GM19438 (cell line): Measurements from ENCODE around the gene TXNDC16.
A peak's percentile ranks its signal among the peaks of the same experiment; 100 is the strongest.
"Not testable (repeated sequence)": the region's sequence is repeated elsewhere in the genome, so short reads cannot be mapped to it uniquely, and the experiment has no call there.

ENCODE experiments used
- ATAC-seq: cut with Tn5 transposase; IDR thresholded peaks from one replicate; pipeline ENCODE4 v1.9.1; 2021; ENCODE audit warnings: low read depth; ENCODE audit not compliant: unreplicated experiment

Gene TXNDC16

GRCh38 chr14:52552063-52552988 is at the start of gene TXNDC16, which contains the start of gene GPR137C:
TSS of gene TXNDC16 (minus strand) at chr14:52552505. CDS start at chr14:52543557, 8,948 bp downstream.
TSS of gene GPR137C (plus strand) at chr14:52552836. CDS start at chr14:52553148, 312 bp downstream.
- ATAC-seq: peak; percentile 95

- no peak for ATAC-seq
These were observed 47.7 kb upstream of the TXNDC16 start for GRCh38 chr14:52599974-52600373.

GRCh38 chr14:52598568-52598967 is 46.3 kb upstream of the TXNDC16 start:
- no peak for ATAC-seq

GRCh38 chr14:52596861-52597260 is 44.6 kb upstream of the TXNDC16 start:
- ATAC-seq: no peak

GRCh38 chr14:52596320-52596719 is 44.0 kb upstream of the TXNDC16 start:
- ATAC-seq: no peak

GRCh38 chr14:52590318-52590717 is 38.0 kb upstream of the TXNDC16 start:
- ATAC-seq: no peak

GRCh38 chr14:52589646-52590045 is 37.3 kb upstream of the TXNDC16 start:
- no peak for ATAC-seq

- ATAC-seq: no peak
These were observed 31.2 kb upstream of the TXNDC16 start for GRCh38 chr14:52583544-52583943.

- no peak for ATAC-seq
These were observed 23.6 kb upstream of the TXNDC16 start for GRCh38 chr14:52575858-52576257.

GRCh38 chr14:52568454-52568853 is 16.1 kb upstream of the TXNDC16 start:
- ATAC-seq: not testable (repeated sequence)

- ATAC-seq: no peak
These were observed 10.8 kb upstream of the TXNDC16 start for GRCh38 chr14:52563120-52563519.

- no peak for ATAC-seq
These were observed 6.4 kb upstream of the TXNDC16 start for GRCh38 chr14:52558688-52559087.

- ATAC-seq: no peak
These were observed 1.6 kb upstream of the TXNDC16 start for GRCh38 chr14:52553671-52554575.

- peak; percentile 14 for ATAC-seq
These were observed 831 bp upstream of the TXNDC16 start for GRCh38 chr14:52553002-52553670.

GRCh38 chr14:52551696-52552062 is 626 bp downstream of the TXNDC16 start:
- no peak for ATAC-seq

GRCh38 chr14:52551205-52551604 is 1.1 kb downstream of the TXNDC16 start:
- ATAC-seq: no peak

- no peak for ATAC-seq
These were observed 1.6 kb downstream of the TXNDC16 start for GRCh38 chr14:52550661-52551060.

- ATAC-seq: no peak
These were observed 4.8 kb downstream of the TXNDC16 start for GRCh38 chr14:52547526-52547925.

GRCh38 chr14:52547027-52547426 is 5.3 kb downstream of the TXNDC16 start:
- no peak for ATAC-seq

GRCh38 chr14:52546318-52546670 is 6.0 kb downstream of the TXNDC16 start:
- no peak for ATAC-seq
